Mucosa of stomach (tissue), 1 donor: ENCODE data around the gene UBXN7.
"Not testable (repeated sequence)": the region's sequence is repeated elsewhere in the genome, so short reads cannot be mapped to it uniquely, and the experiment has no call there.

ENCODE experiments used
- H3K27me3 ChIP-seq: one replicate; pipeline ENCODE4 v1.7.0; 2013; ENCODE audit warnings: mild to moderate bottlenecking, low read length; ENCODE audit not compliant: control insufficient read depth, insufficient read depth
- H3K36me3 ChIP-seq: one replicate; pipeline ENCODE4 v1.7.0; 2013; ENCODE audit warnings: low read length; ENCODE audit not compliant: control insufficient read depth, insufficient read depth
- H3K4me1 ChIP-seq: one replicate; pipeline ENCODE4 v1.7.0; 2013; ENCODE audit warnings: mild to moderate bottlenecking, low read length; ENCODE audit not compliant: control insufficient read depth, insufficient read depth
- H3K4me3 ChIP-seq: one replicate; pipeline ENCODE4 v1.7.0; 2013; ENCODE audit warnings: low read length
- H3K9ac ChIP-seq: one replicate; pipeline ENCODE4 v1.7.0; 2013; ENCODE audit warnings: mild to moderate bottlenecking, low read length, moderate library complexity
- H3K9me3 ChIP-seq: one replicate; pipeline ENCODE4 v1.7.0; 2013; ENCODE audit warnings: mild to moderate bottlenecking, low read length, moderate library complexity; ENCODE audit not compliant: control insufficient read depth
- donor health status: Pancreatic carcinoma.

The UBXN7 gene

DNA sequence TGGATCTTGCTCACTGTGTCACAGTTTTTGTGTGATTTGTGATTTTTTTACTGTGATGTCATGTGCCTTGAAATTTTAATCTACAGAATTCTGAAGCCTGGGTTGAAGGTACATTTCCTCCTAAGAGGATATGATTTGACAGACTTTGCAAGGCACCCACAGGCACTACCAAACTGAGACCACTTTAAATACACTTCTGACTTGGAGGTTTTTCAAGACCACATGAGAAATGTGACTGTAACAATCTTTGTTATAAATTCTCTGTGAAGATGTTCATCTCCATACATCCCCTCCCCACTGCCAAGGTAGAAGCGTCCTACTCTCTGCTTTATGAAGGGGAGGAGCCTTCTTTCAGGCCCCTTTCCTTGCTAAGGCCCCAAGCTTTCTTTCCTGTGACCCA, 22.8 kb downstream of the UBXN7 start:
- no peaks in the 10 kb centered on the region for H3K27me3 ChIP-seq
- H3K9me3 ChIP-seq, result no peaks in the 10 kb centered on the region
- no peaks in the 10 kb centered on the region for H3K4me1 ChIP-seq
- no peak overlapping the region for H3K9ac ChIP-seq
- no peaks in the 10 kb centered on the region for H3K36me3 ChIP-seq
- H3K4me3 ChIP-seq, result no peak overlapping the region

DNA sequence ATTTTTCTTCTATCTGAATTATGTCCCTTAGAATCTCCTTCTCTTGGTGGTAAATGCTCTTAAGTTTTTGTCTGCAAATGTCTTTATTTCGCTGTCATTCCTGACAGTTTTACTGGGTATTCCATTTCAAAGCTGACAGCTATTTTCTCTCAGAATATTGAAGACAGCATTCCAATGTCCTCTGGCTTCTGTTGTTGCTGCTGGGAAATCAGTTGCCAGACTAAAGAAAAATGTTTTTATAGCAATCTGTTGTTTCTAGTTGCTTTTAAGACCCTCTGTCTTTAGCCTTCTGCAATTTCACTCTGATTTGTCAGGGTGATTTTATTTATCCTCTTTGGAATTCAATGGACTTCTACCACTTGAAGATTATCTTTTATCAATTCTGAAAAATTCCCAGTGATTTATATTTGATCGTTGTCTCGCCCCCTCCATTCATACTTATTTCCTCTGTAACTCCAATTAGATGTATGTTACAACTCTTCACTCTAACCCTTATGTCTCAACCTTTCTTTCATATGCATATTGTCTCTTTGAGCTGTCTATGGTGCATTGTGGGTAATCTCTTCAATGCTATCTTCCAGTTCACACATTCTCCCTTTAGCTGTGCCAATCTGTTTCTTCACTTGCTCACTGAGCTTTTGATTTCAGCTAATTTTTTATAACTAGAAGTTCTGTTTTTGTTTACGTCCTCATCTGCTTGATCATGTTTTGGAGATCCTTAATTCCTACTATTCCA, 23.5 kb downstream of the UBXN7 start:
- no peaks in the 10 kb centered on the region for H3K4me1 ChIP-seq
- no peaks in the 10 kb centered on the region for H3K9me3 ChIP-seq
- H3K36me3 ChIP-seq, result no peaks in the 10 kb centered on the region
- no peaks in the 10 kb centered on the region for H3K27me3 ChIP-seq
- no peak overlapping the region for H3K9ac ChIP-seq
- H3K4me3 ChIP-seq, result no peak overlapping the region

- Histone ChIP-seq H3K36me3 (no peaks in the 10 kb centered on the region), H3K4me1 (no peaks in the 10 kb centered on the region), H3K9ac (no peak overlapping the region), H3K9me3 (no peaks in the 10 kb centered on the region), H3K4me3 (no peak overlapping the region), H3K27me3 (no peaks in the 10 kb centered on the region)
These were observed 25.3 kb downstream of the UBXN7 start for GRCh38 chr3:196406811-196407470.

DNA sequence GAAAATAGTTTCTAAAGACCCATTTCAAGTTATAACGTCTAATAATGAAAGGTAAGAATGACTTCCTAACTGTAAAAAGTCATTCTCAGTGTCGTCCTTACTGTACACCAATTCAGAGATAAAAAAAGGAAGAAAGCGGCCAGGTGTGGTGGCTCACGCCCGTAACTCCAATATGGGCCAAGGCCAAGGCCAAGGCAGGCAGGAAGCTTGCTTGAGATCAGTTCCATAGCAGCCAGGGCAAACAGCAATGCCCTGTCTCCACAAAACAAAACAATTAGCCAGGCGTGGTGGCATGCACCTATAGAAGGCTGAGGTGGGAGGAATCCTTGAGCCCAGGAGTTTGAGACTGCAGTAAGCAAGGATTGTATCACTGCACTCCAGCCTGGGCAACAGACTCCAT, 31.9 kb downstream of the UBXN7 start:
- Histone ChIP-seq H3K4me3 (no peak overlapping the region), H3K4me1 (no peaks in the 10 kb centered on the region), H3K36me3 (no peaks in the 10 kb centered on the region), H3K27me3 (no peaks in the 10 kb centered on the region), H3K9ac (no peak overlapping the region), H3K9me3 (no peaks in the 10 kb centered on the region)

GRCh38 chr3:196399485-196399945, 32.7 kb downstream of the UBXN7 start:
- no peak overlapping the region for H3K9ac ChIP-seq
- no peaks in the 10 kb centered on the region for H3K36me3 ChIP-seq
- H3K4me1 ChIP-seq, result no peaks in the 10 kb centered on the region
- H3K27me3 ChIP-seq, result no peaks in the 10 kb centered on the region
- H3K9me3 ChIP-seq, result no peaks in the 10 kb centered on the region
- no peak overlapping the region for H3K4me3 ChIP-seq

DNA sequence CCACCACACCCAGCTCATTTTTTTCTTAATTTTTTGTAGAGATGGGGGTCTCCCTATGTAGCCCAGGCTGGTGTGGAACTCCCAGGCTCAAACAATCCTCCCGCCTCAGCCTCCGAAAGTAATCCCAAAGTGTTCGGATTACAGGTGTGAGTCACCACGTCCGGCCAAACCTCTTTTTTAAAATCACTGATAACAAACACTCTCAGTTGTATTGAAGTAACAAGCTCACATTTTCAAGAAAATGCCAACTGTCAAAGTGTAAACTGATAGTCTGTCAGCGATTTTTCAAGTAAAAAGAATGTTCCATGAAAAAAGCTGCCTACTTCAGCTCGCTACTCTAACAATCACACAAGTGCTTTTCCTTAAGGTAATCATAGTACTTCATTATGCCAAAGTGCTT, 33.4 kb downstream of the UBXN7 start:
- H3K36me3 ChIP-seq, result no peaks in the 10 kb centered on the region
- no peak overlapping the region for H3K4me3 ChIP-seq
- no peaks in the 10 kb centered on the region for H3K4me1 ChIP-seq

GRCh38 chr3:196397941-196398340, 34.3 kb downstream of the UBXN7 start:
- Histone ChIP-seq H3K4me1 (no peaks in the 10 kb centered on the region), H3K9ac (no peak overlapping the region), H3K27me3 (no peaks in the 10 kb centered on the region), H3K9me3 (no peaks in the 10 kb centered on the region), H3K36me3 (no peaks in the 10 kb centered on the region), H3K4me3 (no peak overlapping the region)

More for the DNA sequence above, 33.4 kb downstream of the UBXN7 start:
- H3K9me3 ChIP-seq, result no peaks in the 10 kb centered on the region
- no peak overlapping the region for H3K9ac ChIP-seq
- no peaks in the 10 kb centered on the region for H3K27me3 ChIP-seq

- Histone ChIP-seq H3K27me3 (no peaks in the 10 kb centered on the region), H3K9me3 (no peaks in the 10 kb centered on the region), H3K9ac (no peak overlapping the region), H3K4me3 (no peak overlapping the region), H3K4me1 (no peaks in the 10 kb centered on the region), H3K36me3 (no peaks in the 10 kb centered on the region)
These were observed 42.1 kb downstream of the UBXN7 start for GRCh38 chr3:196390116-196390515.

GRCh38 chr3:196388956-196389355, 43.3 kb downstream of the UBXN7 start:
- Histone ChIP-seq H3K36me3 (no peaks in the 10 kb centered on the region), H3K27me3 (no peaks in the 10 kb centered on the region), H3K9ac (no peak overlapping the region), H3K9me3 (no peaks in the 10 kb centered on the region), H3K4me3 (no peak overlapping the region), H3K4me1 (no peaks in the 10 kb centered on the region)

- H3K36me3 ChIP-seq, H3K27me3 ChIP-seq, H3K4me3 ChIP-seq, H3K9me3 ChIP-seq, H3K4me1 ChIP-seq, H3K9ac ChIP-seq: not testable (repeated sequence)
These were observed 44.3 kb downstream of the UBXN7 start for GRCh38 chr3:196387941-196388340.

DNA sequence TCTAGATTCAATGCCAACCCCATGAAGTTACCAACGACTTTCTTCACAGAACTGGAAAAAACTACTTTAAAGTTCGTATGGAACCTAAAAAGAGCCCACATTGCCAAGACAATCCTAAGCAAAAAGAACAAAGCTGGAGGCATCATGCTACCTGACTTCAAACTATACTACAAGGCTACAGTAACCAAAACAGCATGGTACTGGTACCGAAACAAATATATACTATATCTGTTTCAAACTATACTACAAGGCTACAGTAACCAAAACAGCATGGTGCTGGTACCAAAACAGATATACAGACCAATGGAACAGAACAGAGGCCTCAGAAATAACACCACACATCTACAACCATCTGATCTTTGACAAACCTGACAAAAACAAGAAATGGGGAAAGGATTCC, 45.4 kb downstream of the UBXN7 start:
- H3K9me3 ChIP-seq, H3K4me1 ChIP-seq, H3K4me3 ChIP-seq, H3K9ac ChIP-seq, H3K36me3 ChIP-seq, H3K27me3 ChIP-seq: not testable (repeated sequence)

- not testable (repeated sequence) for H3K4me3 ChIP-seq, H3K36me3 ChIP-seq, H3K4me1 ChIP-seq, H3K9ac ChIP-seq, H3K27me3 ChIP-seq, H3K9me3 ChIP-seq
These were observed 46.2 kb downstream of the UBXN7 start for GRCh38 chr3:196386034-196386433.
